Gastrocnemius medialis (tissue), 4 donors: ENCODE results near the gene OR56A5. TPM values are rescaled to one million over a fixed set of nuclear protein-coding genes. Genes with fewer than 3 reads are reported as not detected.

Experiments used
- ATAC-seq, 2 donors: fragments of 150-250 bp; one replicate each; pipeline ENCODE4 v1.9.1; 2016
- DNase-seq, 2 donors: peaks; one replicate each; pipeline ENCODE4 v3.0.0-alpha.2; 2019
- H3K27ac ChIP-seq, 4 donors: fragments of 200-600 bp; sonication (generic); 1 replicate in 1 of 4; 2 replicates in 3 of 4; pipeline ENCODE4 v1.5.1; 2016 to 2018; ENCODE audit warnings: mild to moderate bottlenecking in 2 of 4, moderate library complexity in 1 of 4
- H3K27me3 ChIP-seq, 3 donors: fragments of 200-600 bp; sonication (generic) in 2 of 3; 1 replicate in 1 of 3; 2 replicates in 2 of 3; pipeline versions ENCODE4 v1.5.1 to v1.6.0; 2016 to 2019; ENCODE audit warnings: mild to moderate bottlenecking in 1 of 3, moderate library complexity in 1 of 3
- H3K36me3 ChIP-seq, 2 donors: fragments of 200-600 bp; sonication (generic) in 1 of 2; one replicate each; pipeline ENCODE4 v1.5.1; 2017 to 2018
- H3K4me1 ChIP-seq, 2 donors: fragments of 200-600 bp; sonication (generic) in 1 of 2; one replicate each; pipeline ENCODE4 v1.5.1; 2016 to 2017; ENCODE audit warnings: mild to moderate bottlenecking in 2 of 2
- H3K4me3 ChIP-seq, 4 donors: fragments of 200-600 bp; sonication (generic) in 3 of 4; 1 replicate in 1 of 4; 2 replicates in 3 of 4; pipeline ENCODE4 v1.5.1; 2016 to 2019; ENCODE audit warnings: mild to moderate bottlenecking in 2 of 4
- H3K9me3 ChIP-seq, 3 donors: fragments of 200-600 bp; sonication (generic) in 2 of 3; 1 replicate in 1 of 3; 2 replicates in 2 of 3; pipeline ENCODE4 v1.5.1; 2016 to 2019
- POLR2A ChIP-seq, 2 donors: fragments of 450-650 bp; IDR thresholded peaks; one replicate each; pipeline ENCODE4 v1.6.1; 2017; ENCODE audit warnings: antibody characterized with exemption in 2 of 2, mild to moderate bottlenecking in 2 of 2, moderate library complexity in 2 of 2
- in situ Hi-C, 4 donors: fragments of 200-750 bp; cut with MboI; loops; one replicate each; pipeline versions ENCODE4 v1.15.0 to v1.8.0; 2017; ENCODE audit warnings: low sequenced_read_pairs in 4 of 4
- intact Hi-C: fragments of 100-400 bp; cut with DNase I; formaldehyde crosslinking; loops from one replicate; pipeline ENCODE4 v1.15.1; 2023; ENCODE audit warnings: low total_unique reads
- total RNA-seq, 4 donors: library from RNA; depleted of rRNA; stranded (reverse); fragments of >200 nt; gene quantifications; one replicate each; pipeline versions ENCODE4 v1.1.0 to v1.2.3, GENCODE V29; 2016
- TF ChIP-seq, protein P1 (sequence below), 5 experiments: fragments of 450-650 bp in 3 of 5; fragments of 200-600 bp in 2 of 5; sonication (generic) in 2 of 5; IDR thresholded peaks in 4 of 5; conservative IDR thresholded peaks in 1 of 5; 1 replicate in 4 of 5; 2 replicates in 1 of 5; pipeline ENCODE4 v1.5.1; 2016 to 2019; ENCODE audit warnings: antibody characterized with exemption in 5 of 5, mild to moderate bottlenecking in 3 of 5, moderate library complexity in 3 of 5

Gene OR56A5
- total RNA-seq, 4 donors from 2014 or later, result not detected

DNA sequence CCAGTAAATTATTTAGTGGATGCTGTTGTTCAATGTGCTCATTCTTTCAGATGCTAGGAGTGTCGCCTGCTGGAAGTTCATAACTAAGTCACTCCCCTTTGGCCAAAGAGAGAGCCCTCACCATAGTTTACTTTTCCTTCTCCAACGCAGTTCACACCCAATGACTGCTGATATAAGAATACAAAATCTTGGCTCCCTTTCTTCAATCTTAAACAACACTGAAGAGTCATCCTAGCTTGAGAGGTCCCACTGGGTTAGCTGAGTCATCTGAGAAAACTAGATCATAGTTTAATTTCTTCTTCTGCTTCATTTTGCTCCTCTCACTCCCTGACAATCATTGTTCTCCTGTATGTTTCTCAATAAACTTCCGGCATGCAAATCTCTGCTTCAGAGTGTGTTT, 23.9 kb upstream of the OR56A5 start:
- intact Hi-C loops, result loop anchor here (2.0 kb wide), 1 partner anchor 361 kb away; no protein-coding TSS in a partner anchor
- TF ChIP-seq, protein P1, sequence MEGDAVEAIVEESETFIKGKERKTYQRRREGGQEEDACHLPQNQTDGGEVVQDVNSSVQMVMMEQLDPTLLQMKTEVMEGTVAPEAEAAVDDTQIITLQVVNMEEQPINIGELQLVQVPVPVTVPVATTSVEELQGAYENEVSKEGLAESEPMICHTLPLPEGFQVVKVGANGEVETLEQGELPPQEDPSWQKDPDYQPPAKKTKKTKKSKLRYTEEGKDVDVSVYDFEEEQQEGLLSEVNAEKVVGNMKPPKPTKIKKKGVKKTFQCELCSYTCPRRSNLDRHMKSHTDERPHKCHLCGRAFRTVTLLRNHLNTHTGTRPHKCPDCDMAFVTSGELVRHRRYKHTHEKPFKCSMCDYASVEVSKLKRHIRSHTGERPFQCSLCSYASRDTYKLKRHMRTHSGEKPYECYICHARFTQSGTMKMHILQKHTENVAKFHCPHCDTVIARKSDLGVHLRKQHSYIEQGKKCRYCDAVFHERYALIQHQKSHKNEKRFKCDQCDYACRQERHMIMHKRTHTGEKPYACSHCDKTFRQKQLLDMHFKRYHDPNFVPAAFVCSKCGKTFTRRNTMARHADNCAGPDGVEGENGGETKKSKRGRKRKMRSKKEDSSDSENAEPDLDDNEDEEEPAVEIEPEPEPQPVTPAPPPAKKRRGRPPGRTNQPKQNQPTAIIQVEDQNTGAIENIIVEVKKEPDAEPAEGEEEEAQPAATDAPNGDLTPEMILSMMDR (IDR thresholded peaks at IDR 0.05 in 4 of 5, conservative IDR thresholded peaks at IDR 0.05 in 1 of 5), result no peak
- no peak for TF ChIP-seq POLR2A (IDR thresholded peaks at IDR 0.05)
- in situ Hi-C loops, result no loop called here
- no peaks in the 10 kb centered on the region for H3K36me3 ChIP-seq
- H3K27me3 ChIP-seq, result no peaks in the 10 kb centered on the region
- ATAC-seq (no peak), DNase-seq (no peak)
- no peaks in the 10 kb centered on the region for H3K9me3 ChIP-seq
- H3K4me3 ChIP-seq, result no peak overlapping the region
- H3K27ac ChIP-seq, result no peak overlapping the region
- H3K4me1 ChIP-seq, result no peaks in the 10 kb centered on the region

DNA sequence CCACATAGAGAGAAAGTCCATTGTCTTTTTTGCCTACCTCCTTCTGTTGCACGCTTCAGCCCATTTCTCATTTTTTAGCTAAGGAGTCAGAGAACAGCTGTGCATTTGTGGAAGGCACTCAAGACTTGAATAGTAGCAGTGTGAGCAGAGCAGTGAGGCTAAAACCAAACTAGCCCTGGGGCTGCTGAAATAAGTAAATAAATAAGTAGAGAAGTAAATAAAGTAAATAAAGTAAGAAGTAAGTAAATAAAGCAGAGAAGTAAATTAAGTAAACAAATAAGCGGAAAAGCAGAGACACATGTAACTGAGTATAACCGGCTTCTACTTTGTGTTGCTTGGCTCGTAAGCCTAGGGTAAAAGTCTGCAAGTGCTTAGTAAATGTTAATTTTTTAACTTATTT, 20.9 kb upstream of the OR56A5 start:
- TF ChIP-seq, protein P1 (IDR thresholded peaks at IDR 0.05 in 4 of 5, conservative IDR thresholded peaks at IDR 0.05 in 1 of 5), result no peak
- no peak for TF ChIP-seq POLR2A (IDR thresholded peaks at IDR 0.05)
- H3K4me1 ChIP-seq, result no peaks in the 10 kb centered on the region
- intact Hi-C loops (no loop called here), in situ Hi-C loops (no loop called here)
- ATAC-seq (no peak), DNase-seq (no peak)
- H3K9me3 ChIP-seq, result no peaks in the 10 kb centered on the region
- H3K27me3 ChIP-seq, result no peaks in the 10 kb centered on the region
- H3K27ac ChIP-seq, result no peak overlapping the region
- no peak overlapping the region for H3K4me3 ChIP-seq
- H3K36me3 ChIP-seq, result no peaks in the 10 kb centered on the region

DNA sequence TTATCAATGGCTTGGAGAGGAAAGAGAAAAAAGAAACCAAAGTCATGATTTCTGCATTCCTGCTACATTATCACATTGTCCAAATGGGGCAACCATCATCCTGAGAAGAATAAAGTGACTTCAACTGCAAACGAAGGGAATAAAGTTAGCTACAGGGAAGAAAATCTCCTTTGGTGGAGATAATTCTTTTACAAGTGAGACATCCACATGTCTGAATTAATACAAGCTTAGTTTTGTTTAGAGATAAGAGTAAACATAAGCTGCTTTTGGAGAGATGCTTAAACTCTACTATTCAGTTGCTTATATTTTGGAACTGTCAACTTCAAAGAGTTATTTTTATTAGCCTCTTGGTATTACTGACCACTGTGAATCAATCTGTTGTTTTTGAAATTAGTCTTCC, 18.6 kb upstream of the OR56A5 start, which contains the start of gene OR52L1:
Gene OR52L1 (minus strand): TSS at position 101 of the 400 bp plus-strand sequence. CDS start 55 bp downstream, at position 46.
- Histone ChIP-seq H3K27ac (no peak within 1 kb of the TSS), H3K4me3 (no peak within 1 kb of the TSS), H3K36me3 (no peaks in the 10 kb centered on the region), H3K27me3 (no peaks in the 10 kb centered on the region), H3K9me3 (no peaks in the 10 kb centered on the region), H3K4me1 (no peaks in the 10 kb centered on the region)
- in situ Hi-C loops (no loop called here), intact Hi-C loops (no loop called here)
- TF ChIP-seq POLR2A (IDR thresholded peaks at IDR 0.05), result no peak
- TF ChIP-seq, protein P1 (IDR thresholded peaks at IDR 0.05 in 4 of 5, conservative IDR thresholded peaks at IDR 0.05 in 1 of 5), result no peak
- ATAC-seq (no peak), DNase-seq (no peak)

DNA sequence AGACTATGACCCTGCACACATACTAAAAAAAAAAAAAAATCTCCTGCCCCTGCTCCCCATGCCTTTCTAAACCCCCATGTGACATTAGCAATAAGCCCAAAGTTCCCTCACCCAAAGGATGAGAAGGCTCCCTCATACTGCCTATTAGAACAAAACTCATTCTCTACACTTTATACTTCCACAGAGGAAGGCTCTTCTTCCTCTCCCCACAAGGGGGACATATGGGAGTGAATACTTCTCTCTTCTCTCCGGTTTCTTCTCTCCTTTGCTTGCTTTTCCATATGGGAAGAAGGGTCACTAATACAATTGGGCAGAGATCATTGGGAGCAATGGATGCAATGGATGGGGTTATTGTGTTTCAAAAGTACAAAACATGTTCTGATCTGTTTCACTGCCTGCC, 15.1 kb upstream of the OR56A5 start:
- no peaks in the 10 kb centered on the region for H3K36me3 ChIP-seq
- no peaks in the 10 kb centered on the region for H3K27me3 ChIP-seq
- in situ Hi-C loops (no loop called here), intact Hi-C loops (no loop called here)
- ATAC-seq (no peak), DNase-seq (no peak)
- H3K4me3 ChIP-seq, result no peak overlapping the region
- no peak for TF ChIP-seq POLR2A (IDR thresholded peaks at IDR 0.05)
- TF ChIP-seq, protein P1 (IDR thresholded peaks at IDR 0.05 in 4 of 5, conservative IDR thresholded peaks at IDR 0.05 in 1 of 5), result no peak
- no peaks in the 10 kb centered on the region for H3K4me1 ChIP-seq
- no peaks in the 10 kb centered on the region for H3K9me3 ChIP-seq
- H3K27ac ChIP-seq, result no peak overlapping the region

DNA sequence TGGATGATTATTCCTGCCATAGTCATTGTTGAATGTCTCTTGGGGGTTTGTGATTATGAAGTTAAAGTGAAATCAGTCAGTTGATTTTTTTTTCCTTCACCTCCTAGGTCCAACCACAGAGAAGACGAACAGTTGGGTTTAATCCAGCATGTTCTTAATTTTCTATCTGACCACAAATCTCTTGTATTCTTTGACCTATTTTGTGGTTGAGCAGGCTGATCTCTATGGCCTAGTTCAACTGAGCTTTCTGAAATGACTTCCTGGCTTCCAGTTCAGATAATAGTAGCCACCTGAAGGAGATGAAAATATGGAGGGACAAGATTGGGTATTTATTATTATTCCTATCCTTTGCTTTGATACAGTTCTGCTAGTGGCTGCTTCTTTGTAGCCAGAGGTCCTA, 5.2 kb upstream of the OR56A5 start:
- intact Hi-C loops (no loop called here), in situ Hi-C loops (no loop called here)
- Histone ChIP-seq H3K9me3 (no peaks in the 10 kb centered on the region), H3K27me3 (no peaks in the 10 kb centered on the region), H3K4me3 (no peak overlapping the region), H3K36me3 (no peaks in the 10 kb centered on the region), H3K4me1 (no peaks in the 10 kb centered on the region), H3K27ac (no peak overlapping the region)
- DNase-seq (no peak), ATAC-seq (no peak)
- TF ChIP-seq, protein P1 (IDR thresholded peaks at IDR 0.05 in 4 of 5, conservative IDR thresholded peaks at IDR 0.05 in 1 of 5), result no peak
- no peak for TF ChIP-seq POLR2A (IDR thresholded peaks at IDR 0.05)
